ENCODE measurements around the gene PNLDC1.

DNA sequence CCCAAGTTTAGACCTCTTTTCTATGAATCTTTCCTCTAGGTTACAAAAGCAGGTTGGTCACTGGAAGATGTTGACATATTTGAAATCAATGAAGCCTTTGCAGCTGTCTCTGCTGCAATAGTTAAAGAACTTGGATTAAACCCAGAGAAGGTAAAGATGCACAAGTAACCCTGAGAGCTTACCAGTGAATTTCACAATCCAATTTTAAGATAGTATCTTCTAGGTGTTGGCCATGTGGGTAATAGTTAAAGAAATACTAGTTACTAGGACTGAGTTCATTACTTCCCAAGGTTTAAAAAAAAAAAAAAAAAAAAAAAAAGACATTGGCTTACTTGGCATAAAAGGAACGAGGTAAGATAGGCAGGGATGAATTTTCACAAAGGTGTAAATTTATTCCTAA, 21.9 kb upstream of the PNLDC1 start:
- TF ChIP-seq, protein P1, sequence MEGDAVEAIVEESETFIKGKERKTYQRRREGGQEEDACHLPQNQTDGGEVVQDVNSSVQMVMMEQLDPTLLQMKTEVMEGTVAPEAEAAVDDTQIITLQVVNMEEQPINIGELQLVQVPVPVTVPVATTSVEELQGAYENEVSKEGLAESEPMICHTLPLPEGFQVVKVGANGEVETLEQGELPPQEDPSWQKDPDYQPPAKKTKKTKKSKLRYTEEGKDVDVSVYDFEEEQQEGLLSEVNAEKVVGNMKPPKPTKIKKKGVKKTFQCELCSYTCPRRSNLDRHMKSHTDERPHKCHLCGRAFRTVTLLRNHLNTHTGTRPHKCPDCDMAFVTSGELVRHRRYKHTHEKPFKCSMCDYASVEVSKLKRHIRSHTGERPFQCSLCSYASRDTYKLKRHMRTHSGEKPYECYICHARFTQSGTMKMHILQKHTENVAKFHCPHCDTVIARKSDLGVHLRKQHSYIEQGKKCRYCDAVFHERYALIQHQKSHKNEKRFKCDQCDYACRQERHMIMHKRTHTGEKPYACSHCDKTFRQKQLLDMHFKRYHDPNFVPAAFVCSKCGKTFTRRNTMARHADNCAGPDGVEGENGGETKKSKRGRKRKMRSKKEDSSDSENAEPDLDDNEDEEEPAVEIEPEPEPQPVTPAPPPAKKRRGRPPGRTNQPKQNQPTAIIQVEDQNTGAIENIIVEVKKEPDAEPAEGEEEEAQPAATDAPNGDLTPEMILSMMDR (IDR thresholded peaks at IDR 0.05; ENCODE audit: low read depth, low read length), result no peak
- no peak for TF ChIP-seq POLR2A (IDR thresholded peaks at IDR 0.05; ENCODE audit: extremely low read depth, insufficient read length)
